DND-41 (cell line): ENCODE data around the gene WNT9B.

ENCODE experiments used
- CTCF ChIP-seq: IDR thresholded peaks from 2 replicates; pipeline ENCODE4 v1.5.1; 2012; ENCODE audit warnings: borderline replicate concordance, low read length, moderate library complexity, mild to moderate bottlenecking; ENCODE audit not compliant: poor library complexity, severe bottlenecking; ENCODE audit errors: extremely low read depth
- EZH2 ChIP-seq: IDR thresholded peaks from 3 replicates; pipeline ENCODE4 v1.6.1; 2012; ENCODE audit warnings: borderline replicate concordance, low read depth, mild to moderate bottlenecking, moderate library complexity, low read length, inconsistent platforms; ENCODE audit not compliant: severe bottlenecking

- TF ChIP-seq CTCF (no peak), EZH2 (no peak)
Measured at GRCh38 chr17:46818316-46818928, 33.0 kb upstream of the WNT9B start, which contains the start of gene WNT3.
